HepG2 (cell line): ENCODE measurements around the gene JPT1. TPM values are rescaled to one million over a fixed set of nuclear protein-coding genes. Genes with fewer than 3 reads are reported as not detected.

Source experiments
- ADNP ChIP-seq: sonication (generic); formaldehyde crosslinking; IDR thresholded peaks from 2 replicates; pipeline ENCODE4 v1.4.0; 2020; ENCODE audit warnings: missing genetic modification reagents
- ATF2 ChIP-seq: sonication (generic); formaldehyde crosslinking; IDR thresholded peaks from 2 replicates; pipeline ENCODE4 v1.4.0; 2020; ENCODE audit warnings: missing genetic modification reagents
- CREM ChIP-seq, 2 experiments: sonication (generic) in 1 of 2; formaldehyde crosslinking in 1 of 2; IDR thresholded peaks; 2 replicates each; pipeline versions ENCODE4 v1.4.0 to v1.6.1; 2016 to 2020; ENCODE audit warnings: antibody characterized with exemption in 1 of 2, mild to moderate bottlenecking in 1 of 2, missing genetic modification reagents in 1 of 2
- CTCF ChIP-seq: sonication (generic); formaldehyde crosslinking; IDR thresholded peaks from 2 replicates; pipeline ENCODE4 v1.5.0; 2020; ENCODE audit warnings: mild to moderate bottlenecking, missing genetic modification reagents, moderate library complexity
- JUNB ChIP-seq: sonication (generic); formaldehyde crosslinking; IDR thresholded peaks from 2 replicates; pipeline ENCODE4 v1.8.0; 2022; ENCODE audit warnings: missing genetic modification reagents, mild to moderate bottlenecking, borderline replicate concordance
- JUND ChIP-seq: sonication (generic); formaldehyde crosslinking; IDR thresholded peaks from 2 replicates; pipeline ENCODE4 v1.8.0; 2022; ENCODE audit warnings: mild to moderate bottlenecking, missing genetic modification reagents
- LCORL ChIP-seq, 2 experiments: fragments of 450-650 bp in 1 of 2; sonication (generic) in 1 of 2; formaldehyde crosslinking in 1 of 2; IDR thresholded peaks; 2 replicates each; pipeline versions ENCODE4 v1.5.0 to v1.6.1; 2017 to 2020; ENCODE audit warnings: antibody characterized with exemption in 1 of 2, missing genetic modification reagents in 1 of 2
- MED13 ChIP-seq: sonication (generic); formaldehyde crosslinking; IDR thresholded peaks from 2 replicates; pipeline ENCODE4 v1.5.0; 2020; ENCODE audit warnings: missing genetic modification reagents
- MXD3 ChIP-seq: IDR thresholded peaks from 2 replicates; pipeline ENCODE4 v1.6.1; 2016; ENCODE audit warnings: mild to moderate bottlenecking, missing biosample characterization, missing genetic modification reagents
- PHF20 ChIP-seq: sonication (generic); formaldehyde crosslinking; IDR thresholded peaks from 2 replicates; pipeline ENCODE4 v1.5.0; 2020; ENCODE audit warnings: mild to moderate bottlenecking, missing genetic modification reagents
- SETDB1 ChIP-seq: sonication (generic); formaldehyde crosslinking; IDR thresholded peaks from 2 replicates; pipeline ENCODE4 v1.5.1; 2020; ENCODE audit warnings: missing genetic modification reagents, mild to moderate bottlenecking, borderline replicate concordance
- WIZ ChIP-seq: sonication (generic); formaldehyde crosslinking; IDR thresholded peaks from 2 replicates; pipeline ENCODE4 v1.5.1; 2020; ENCODE audit warnings: mild to moderate bottlenecking, missing genetic modification reagents
- ZNF10 ChIP-seq: sonication (generic); formaldehyde crosslinking; IDR thresholded peaks from 2 replicates; pipeline ENCODE4 v1.4.0; 2020; ENCODE audit warnings: mild to moderate bottlenecking, low read depth, missing genetic modification reagents, borderline replicate concordance
- ZNF12 ChIP-seq: sonication (generic); formaldehyde crosslinking; IDR thresholded peaks from 2 replicates; pipeline ENCODE4 v1.5.0; 2020; ENCODE audit warnings: missing genetic modification reagents
- ZNF292 ChIP-seq: sonication (generic); formaldehyde crosslinking; IDR thresholded peaks from 2 replicates; pipeline ENCODE4 v1.8.1; 2022; ENCODE audit warnings: mild to moderate bottlenecking, low read depth, missing genetic modification reagents, borderline replicate concordance
- ZNF34 ChIP-seq: sonication (generic); formaldehyde crosslinking; IDR thresholded peaks from 2 replicates; pipeline ENCODE4 v1.4.0; 2020; ENCODE audit warnings: mild to moderate bottlenecking, missing genetic modification reagents, borderline replicate concordance
- ZNF512 ChIP-seq: sonication (generic); formaldehyde crosslinking; IDR thresholded peaks from 2 replicates; pipeline ENCODE4 v1.4.0; 2020; ENCODE audit warnings: mild to moderate bottlenecking, missing genetic modification reagents
- ZNF564 ChIP-seq: sonication (generic); formaldehyde crosslinking; IDR thresholded peaks from 2 replicates; pipeline ENCODE4 v1.8.1; 2023; ENCODE audit warnings: mild to moderate bottlenecking, missing genetic modification reagents
- ZNF691 ChIP-seq: sonication (generic); formaldehyde crosslinking; IDR thresholded peaks from 2 replicates; pipeline ENCODE4 v1.4.0; 2020; ENCODE audit warnings: missing genetic modification reagents, low read depth, mild to moderate bottlenecking, borderline replicate concordance
- ZNF709 ChIP-seq: sonication (generic); formaldehyde crosslinking; IDR thresholded peaks from 2 replicates; pipeline ENCODE4 v1.5.0; 2020; ENCODE audit warnings: mild to moderate bottlenecking, missing genetic modification reagents
- ZNF749 ChIP-seq: sonication (generic); formaldehyde crosslinking; IDR thresholded peaks from 2 replicates; pipeline ENCODE4 v1.8.0; 2022; ENCODE audit warnings: mild to moderate bottlenecking, missing genetic modification reagents, moderate library complexity, borderline replicate concordance
- polyA plus RNA-seq, 8 experiments: library from polyadenylated mRNA; depleted of rRNA in 3 of 8; stranded (reverse) in 7 of 8; unstranded in 1 of 8; fragments of >200 nt; fragmentation: Illumina TruSeq in 4 of 8; extraction: Trizol in 4 of 8; gene quantifications; 2 replicates each; pipeline versions ENCODE4 v1.2.1 to v1.2.3, GENCODE V29; 2011 to 2016; ENCODE audit warnings: low read depth in 4 of 8, missing spikeins in 1 of 8, mixed read lengths in 1 of 8; ENCODE audit not compliant: insufficient read depth in 1 of 8
- total RNA-seq, 5 experiments: library from RNA; depleted of rRNA; stranded (reverse); fragments of >200 nt; fragmentation: Illumina TruSeq; extraction: Trizol; gene quantifications; 2 replicates each; pipeline ENCODE4 v1.2.3, GENCODE V29; 2016; ENCODE audit warnings: low read depth in 1 of 5

The JPT1 gene
- total and polyA plus RNA-seq, 2 of the 13 experiments (the other 11 are each of a cell fraction or from before 2014, with no cell fraction given) = 43.3 to 256 TPM

DNA sequence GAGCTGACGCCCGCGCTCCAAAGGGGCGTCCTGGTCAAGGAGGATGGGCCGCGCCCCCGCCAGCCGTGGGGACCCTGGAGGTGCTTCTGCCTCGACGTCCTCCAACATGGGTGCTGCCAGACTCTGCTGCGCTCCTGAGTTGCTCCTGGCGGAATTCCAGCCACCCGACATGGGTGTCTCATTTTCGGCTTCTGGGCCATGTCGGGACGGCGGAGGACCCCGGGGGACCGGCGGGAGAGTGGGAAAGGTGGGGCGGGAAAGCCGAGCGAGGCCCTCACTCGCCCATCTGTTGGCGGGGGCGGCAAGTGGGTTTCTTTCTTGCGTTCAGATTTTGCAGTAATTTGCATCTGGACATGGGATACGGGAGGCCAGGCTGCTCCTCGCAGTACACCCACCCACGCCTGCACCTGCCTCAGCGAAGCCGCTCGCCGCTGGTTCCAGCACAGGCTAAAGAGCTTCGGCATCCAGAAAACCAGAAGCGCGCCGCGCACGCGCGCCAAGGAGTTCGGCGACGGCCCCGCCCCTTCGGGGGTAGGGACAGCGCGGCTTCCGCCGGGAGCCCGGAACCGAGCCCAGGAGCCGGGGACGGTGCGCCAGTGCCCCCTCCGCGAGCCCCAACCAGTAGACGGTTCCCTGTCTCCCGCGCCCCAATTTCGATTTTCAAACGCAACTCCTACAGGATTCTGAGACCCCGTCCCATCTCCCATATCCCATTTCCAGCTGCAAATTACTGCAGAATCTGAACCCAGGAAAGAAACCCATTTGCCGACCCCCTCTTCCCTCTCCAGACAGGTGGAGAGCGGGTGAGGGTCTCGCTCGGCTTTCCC, 44.7 kb downstream of the JPT1 start, which contains the start of gene ARMC7 (continued):
- TF ChIP-seq ZNF691 (CRISPR knock-in tag) (no peak), CREM (IDR thresholded peaks at IDR 0.05) (no peak), CREM (CRISPR knock-in tag; IDR thresholded peaks at IDR 0.05) (no peak), ZNF749 (CRISPR knock-in tag) (peak; percentile 83; the same call in 1 of the 2 replicates), ZNF10 (CRISPR knock-in tag) (no peak), PHF20 (CRISPR knock-in tag) (peak; percentile 81), ZNF709 (CRISPR knock-in tag) (peak; percentile 72; the same call in 1 of the 2 replicates), ZNF34 (CRISPR knock-in tag) (0 out of 2 replicates have a peak, but pooled peaks have one; percentile 21), MED13 (CRISPR knock-in tag) (no peak), ZNF12 (no peak), MXD3 (no peak; the same call in 1 of the 2 replicates), ATF2 (0 out of 2 replicates have a peak, but pooled peaks have one; percentile 49), CTCF (no peak), ZNF512 (no peak), WIZ (CRISPR knock-in tag) (no peak), ZNF292 (peak; percentile 70; the same call in 1 of the 2 replicates), JUND (CRISPR knock-in tag) (0 out of 2 replicates have a peak, but pooled peaks have one; percentile 3), JUNB (CRISPR knock-in tag) (no peak), SETDB1 (CRISPR knock-in tag) (no peak), LCORL (IDR thresholded peaks at IDR 0.05) (no peak), LCORL (CRISPR knock-in tag; IDR thresholded peaks at IDR 0.05) (peak; percentile 73), ADNP (CRISPR knock-in tag) (no peak), ZNF564 (CRISPR knock-in tag) (no peak; the same call in 1 of the 2 replicates)
